HFF-Myc (cell line): ENCODE results near the gene USP31.

Experiments used
- DNase-seq: peaks from one replicate; pipeline ENCODE4 v3.0.0-alpha.2; 2011; ENCODE audit warnings: low read depth; ENCODE audit errors: extremely low read depth
- H3K4me3 ChIP-seq: replicated peaks from 2 replicates; pipeline ENCODE4 v1.5.1; 2011; ENCODE audit warnings: low read depth, mild to moderate bottlenecking, control low read depth, low read length
- CTCF ChIP-seq: IDR thresholded peaks from 2 replicates; pipeline ENCODE4 v1.5.1; 2012; ENCODE audit warnings: mild to moderate bottlenecking, low read depth, low read length, control low read depth; ENCODE audit errors: missing control alignments

Gene USP31

GRCh38 chr16:23071196-23072083 lies 77.8 kb downstream of the USP31 start:
- DNase-seq = no peak
- no peak for TF ChIP-seq CTCF
- H3K4me3 ChIP-seq = no peak overlapping the region

DNA sequence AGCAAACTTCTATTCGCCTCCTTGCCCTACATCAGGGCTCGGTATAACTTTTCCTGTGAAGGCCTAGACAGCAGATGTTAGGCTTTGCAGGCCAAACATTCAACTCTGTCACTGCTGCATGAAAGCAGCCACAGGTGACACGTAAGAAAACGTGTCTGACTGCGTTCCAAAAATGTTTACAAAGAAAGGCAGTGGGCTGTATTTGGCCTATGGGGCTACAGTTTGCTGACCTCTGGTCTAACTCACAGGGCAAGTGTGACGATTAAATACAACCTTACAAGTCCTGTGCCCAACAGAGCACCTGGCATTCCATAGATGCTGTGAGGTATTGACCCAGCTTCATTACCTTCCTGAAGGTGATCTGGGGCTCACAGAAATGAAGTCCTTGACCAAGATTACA lies 79.4 kb downstream of the USP31 start:
- DNase-seq = no peak
- H3K4me3 ChIP-seq = no peak overlapping the region
- TF ChIP-seq CTCF = no peak

DNA sequence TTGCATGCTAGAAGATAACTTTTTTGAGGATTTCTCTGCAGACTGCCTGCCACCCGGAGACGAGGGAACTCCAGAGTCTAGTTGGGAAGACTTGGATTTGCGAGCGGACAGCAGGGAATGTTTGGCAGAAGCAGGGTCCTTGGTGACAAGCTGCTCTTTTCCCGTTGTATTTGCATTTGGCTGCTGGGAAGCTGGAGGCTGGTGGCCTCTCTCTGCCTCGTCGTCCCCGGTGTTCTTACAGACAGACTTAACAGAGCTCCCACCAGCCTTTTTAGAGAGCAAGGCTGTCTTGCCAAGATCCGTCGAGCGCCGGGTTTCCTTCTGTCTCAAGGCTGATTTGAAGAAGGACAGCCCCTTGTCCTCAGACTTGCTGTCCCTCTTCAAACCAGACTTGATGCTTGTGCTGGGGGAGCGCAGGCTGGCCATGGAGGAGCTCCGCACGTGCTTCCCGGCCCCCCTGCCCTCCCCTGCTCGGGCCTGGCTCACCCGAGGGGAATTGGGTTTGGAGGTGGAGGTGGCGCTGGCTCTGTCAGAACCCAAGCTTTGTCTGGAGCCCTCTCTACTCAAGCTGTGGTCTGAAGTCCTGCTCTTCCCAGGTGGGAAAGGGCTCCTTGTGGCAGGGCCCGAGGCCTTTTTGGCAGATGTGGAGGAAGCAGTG lies 81.0 kb downstream of the USP31 start:
- H3K4me3 ChIP-seq = no peak overlapping the region
- TF ChIP-seq CTCF = no peak
- no peak for DNase-seq

GRCh38 chr16:23066676-23067075 lies 82.6 kb downstream of the USP31 start:
- no peak for TF ChIP-seq CTCF
- no peak for DNase-seq
- H3K4me3 ChIP-seq = no peak overlapping the region

GRCh38 chr16:23064639-23065038 lies 84.6 kb downstream of the USP31 start:
- DNase-seq = no peak
- TF ChIP-seq CTCF = no peak
- H3K4me3 ChIP-seq = no peak overlapping the region

DNA sequence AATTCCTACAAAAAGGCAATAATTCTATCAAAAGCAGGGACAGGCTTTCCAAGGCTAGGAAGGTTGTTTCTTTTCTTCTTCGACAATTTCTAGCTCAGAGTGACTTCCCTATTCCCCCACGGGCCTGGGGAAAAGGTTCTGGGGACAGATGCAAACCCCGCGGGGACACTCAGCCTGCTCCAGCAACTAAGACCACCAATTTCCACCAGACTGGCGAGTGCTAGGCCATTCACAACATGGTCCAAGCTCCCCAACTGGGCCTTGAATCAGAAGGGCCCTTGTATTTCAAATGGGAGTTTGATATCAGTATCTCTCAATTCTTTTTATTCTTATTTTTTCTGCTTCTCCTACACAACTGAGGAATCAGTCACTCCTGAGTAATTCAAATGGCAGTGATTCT lies 86.7 kb downstream of the USP31 start:
- H3K4me3 ChIP-seq = no peak overlapping the region
- no peak for TF ChIP-seq CTCF
- no peak for DNase-seq
